Measurements from ENCODE around the gene FNDC3B.

FNDC3B gene

GRCh38 chr3:172076212-172076611 lies 36.8 kb downstream of the FNDC3B start:
- H3K27ac ChIP-seq = no peak overlapping the region
- no peak for TF ChIP-seq CTCF (IDR thresholded peaks at IDR 0.05)
- TF ChIP-seq ZFX (IDR thresholded peaks at IDR 0.05; ENCODE audit: borderline replicate concordance) = no peak

- no peak overlapping the region for H3K27ac ChIP-seq
- TF ChIP-seq ZFX (IDR thresholded peaks at IDR 0.05; ENCODE audit: borderline replicate concordance) = no peak
- no peak for TF ChIP-seq CTCF (IDR thresholded peaks at IDR 0.05)
These were observed 37.9 kb downstream of the FNDC3B start for GRCh38 chr3:172077197-172077757.

- no peak for TF ChIP-seq CTCF (IDR thresholded peaks at IDR 0.05)
- no peak for TF ChIP-seq ZFX (IDR thresholded peaks at IDR 0.05; ENCODE audit: borderline replicate concordance)
- H3K27ac ChIP-seq = no peak overlapping the region
These were observed 38.9 kb downstream of the FNDC3B start for GRCh38 chr3:172078244-172078643.

- no peak overlapping the region for H3K27ac ChIP-seq
- TF ChIP-seq ZFX (IDR thresholded peaks at IDR 0.05; ENCODE audit: borderline replicate concordance) (no peak), CTCF (IDR thresholded peaks at IDR 0.05) (no peak)
These were observed 39.3 kb downstream of the FNDC3B start for GRCh38 chr3:172078721-172079120.

GRCh38 chr3:172079326-172079976 lies 40.1 kb downstream of the FNDC3B start:
- TF ChIP-seq CTCF (IDR thresholded peaks at IDR 0.05) (no peak), ZFX (IDR thresholded peaks at IDR 0.05; ENCODE audit: borderline replicate concordance) (no peak)
- no peak overlapping the region for H3K27ac ChIP-seq

- no peak overlapping the region for H3K27ac ChIP-seq
These were observed 41.1 kb downstream of the FNDC3B start for GRCh38 chr3:172080503-172080902.

More at GRCh38 chr3:172080503-172080902, 41.1 kb downstream of the FNDC3B start:
- TF ChIP-seq CTCF (IDR thresholded peaks at IDR 0.05) (no peak), ZFX (IDR thresholded peaks at IDR 0.05; ENCODE audit: borderline replicate concordance) (no peak)
